ENCODE data around the gene GABRR2.
"Not testable (repeated sequence)": the region's sequence is repeated elsewhere in the genome, so short reads cannot be mapped to it uniquely, and the experiment has no call there.

The GABRR2 gene

GRCh38 chr6:89314692-89315091 is 407 bp downstream of the GABRR2 start:
- TF ChIP-seq CTCF (IDR thresholded peaks at IDR 0.05; ENCODE audit: low read depth, low read length, missing control alignments) = no peak

GRCh38 chr6:89313006-89313405 is 2.1 kb downstream of the GABRR2 start:
- DNase-seq (ENCODE audit: low read depth) = no peak
- TF ChIP-seq CTCF (IDR thresholded peaks at IDR 0.05; ENCODE audit: low read depth, low read length, missing control alignments) = no peak
- no peak overlapping the region for H3K4me3 ChIP-seq (ENCODE audit: low read depth, low read length)

More at GRCh38 chr6:89314692-89315091, 407 bp downstream of the GABRR2 start:
- H3K4me3 ChIP-seq (ENCODE audit: low read depth, low read length) = no peak overlapping the region
- no peak for DNase-seq (ENCODE audit: low read depth)

- TF ChIP-seq CTCF (IDR thresholded peaks at IDR 0.05; ENCODE audit: low read depth, low read length, missing control alignments) = no peak
- DNase-seq (ENCODE audit: low read depth) = no peak
- no peak overlapping the region for H3K4me3 ChIP-seq (ENCODE audit: low read depth, low read length)
Observed at GRCh38 chr6:89311853-89312531, 3.1 kb downstream of the GABRR2 start.

- DNase-seq (ENCODE audit: low read depth) = no peak
- TF ChIP-seq CTCF (IDR thresholded peaks at IDR 0.05; ENCODE audit: low read depth, low read length, missing control alignments) = no peak
- H3K4me3 ChIP-seq (ENCODE audit: low read depth, low read length) = no peak overlapping the region
Observed at GRCh38 chr6:89311530-89311852, 3.6 kb downstream of the GABRR2 start.

GRCh38 chr6:89310929-89311328 is 4.2 kb downstream of the GABRR2 start:
- no peak for TF ChIP-seq CTCF (IDR thresholded peaks at IDR 0.05; ENCODE audit: low read depth, low read length, missing control alignments)
- H3K4me3 ChIP-seq (ENCODE audit: low read depth, low read length) = no peak overlapping the region
- DNase-seq (ENCODE audit: low read depth) = no peak

- TF ChIP-seq CTCF (IDR thresholded peaks at IDR 0.05; ENCODE audit: low read depth, low read length, missing control alignments) = no peak
Observed at GRCh38 chr6:89308525-89309395, 6.3 kb downstream of the GABRR2 start.

GRCh38 chr6:89304517-89304916 is 10.6 kb downstream of the GABRR2 start:
- DNase-seq (ENCODE audit: low read depth); H3K4me3 ChIP-seq (ENCODE audit: low read depth, low read length): not testable (repeated sequence)

More at GRCh38 chr6:89308525-89309395, 6.3 kb downstream of the GABRR2 start:
- no peak for DNase-seq (ENCODE audit: low read depth)
- H3K4me3 ChIP-seq (ENCODE audit: low read depth, low read length) = no peak overlapping the region
